NCI-H1436 treated with DMSO at 0.1 percent for 48 hours (cell line): ENCODE measurements around the gene TMEM219.
"Not testable (repeated sequence)": the region's sequence is repeated elsewhere in the genome, so short reads cannot be mapped to it uniquely, and the experiment has no call there.

Source experiments
- DNase-seq: peaks from one replicate; lab custom pipeline; 2025; lab: John Stamatoyannopoulos, UW

Gene TMEM219

GRCh38 chr16:29961479-29962343 lies at the start of gene TMEM219:
Gene TMEM219, plus strand, starts transcription at chr16:29962079. Its CDS starts 1,065 bp downstream, at chr16:29963144.
- peak; percentile 24 for DNase-seq

- no peak for DNase-seq
These were observed 49.8 kb upstream of the TMEM219 start for GRCh38 chr16:29912087-29912486.

DNA sequence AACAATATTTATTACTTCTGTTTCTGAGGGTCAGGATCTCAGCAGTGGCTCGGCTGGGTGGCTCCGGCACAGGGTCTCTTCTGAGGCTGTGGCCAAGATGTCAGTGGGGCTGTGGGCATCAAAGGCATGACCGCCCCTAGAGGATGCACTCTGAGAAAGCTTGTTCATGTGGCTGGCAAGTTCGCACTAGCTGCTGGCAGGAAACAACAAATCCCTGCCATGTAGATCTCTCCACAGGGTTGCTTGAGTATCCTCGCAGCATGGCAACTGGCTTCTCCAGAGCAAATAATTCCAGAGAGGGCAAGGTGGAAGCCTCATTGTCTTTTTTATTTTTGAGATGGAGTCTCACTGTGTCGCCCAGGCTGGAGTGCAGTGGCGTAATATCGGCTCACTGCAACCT lies 48.4 kb upstream of the TMEM219 start:
- no peak for DNase-seq

DNA sequence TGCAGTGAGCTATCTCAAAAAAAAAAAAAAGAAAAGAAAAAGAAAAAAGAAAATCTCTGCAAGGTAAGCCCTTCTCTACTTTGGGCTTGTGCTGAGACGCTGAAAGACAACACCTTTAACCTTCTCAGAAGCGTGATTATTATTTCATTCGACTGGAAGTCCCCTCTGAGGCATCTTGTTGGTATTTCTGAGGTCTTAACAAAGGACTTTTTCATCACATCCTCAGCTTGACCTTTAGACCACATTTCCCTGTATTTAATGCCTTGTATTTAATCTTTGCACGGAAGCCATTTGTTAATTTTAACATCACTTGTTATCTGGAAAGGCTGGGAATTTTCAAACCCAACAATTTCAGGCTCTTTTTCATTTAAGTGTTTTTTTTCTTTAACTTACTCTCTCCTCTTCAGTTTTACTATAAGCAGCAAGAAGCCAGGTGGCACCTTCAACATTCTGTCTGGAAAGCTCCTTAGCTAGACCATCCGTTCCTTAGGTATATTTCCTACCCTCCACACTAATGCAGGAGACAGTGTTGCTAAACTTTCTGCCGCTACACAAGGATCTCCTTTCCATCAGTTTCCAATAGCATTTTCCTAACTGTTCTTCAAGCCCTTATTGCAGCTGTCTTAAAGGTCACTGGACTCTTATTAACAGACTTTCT lies 46.2 kb upstream of the TMEM219 start:
- DNase-seq: no peak

DNA sequence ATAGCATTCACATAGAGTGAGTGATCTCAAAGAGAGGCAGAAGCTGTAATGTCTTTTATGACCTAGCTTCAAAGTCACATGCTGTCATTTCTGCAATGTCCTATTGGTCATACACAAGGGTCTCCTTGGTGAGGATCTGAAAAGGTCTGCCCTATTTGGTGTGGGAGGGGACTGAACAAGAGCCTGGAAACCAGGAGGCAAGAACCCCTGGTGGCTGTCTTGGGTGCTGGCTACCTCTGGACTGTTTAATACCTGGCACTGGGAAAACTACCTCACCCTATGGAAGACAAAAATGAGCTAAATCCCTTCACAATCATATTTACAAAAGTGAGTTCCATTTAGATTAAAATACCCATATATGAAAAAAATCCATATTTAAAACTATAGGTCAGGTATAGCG lies 44.9 kb upstream of the TMEM219 start:
- DNase-seq: no peak

GRCh38 chr16:29920288-29921033 lies 41.4 kb upstream of the TMEM219 start:
- no peak for DNase-seq

DNA sequence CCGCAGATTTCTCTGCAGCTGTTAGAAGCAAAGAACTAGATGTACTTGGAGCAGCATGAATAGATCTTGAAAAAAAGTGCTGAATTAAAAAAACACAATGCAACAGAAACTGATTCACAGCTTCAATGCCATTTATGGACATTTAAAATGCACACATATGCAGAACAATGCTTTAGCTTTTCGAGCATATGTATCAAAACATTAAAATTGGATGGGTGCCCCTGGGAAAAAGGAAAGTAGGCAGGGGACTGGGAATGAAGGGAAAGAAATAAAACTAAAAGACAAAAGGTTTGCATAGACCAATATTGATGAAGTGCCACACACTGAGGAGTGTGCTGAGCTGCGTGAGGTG lies 40.9 kb upstream of the TMEM219 start:
- no peak for DNase-seq

DNA sequence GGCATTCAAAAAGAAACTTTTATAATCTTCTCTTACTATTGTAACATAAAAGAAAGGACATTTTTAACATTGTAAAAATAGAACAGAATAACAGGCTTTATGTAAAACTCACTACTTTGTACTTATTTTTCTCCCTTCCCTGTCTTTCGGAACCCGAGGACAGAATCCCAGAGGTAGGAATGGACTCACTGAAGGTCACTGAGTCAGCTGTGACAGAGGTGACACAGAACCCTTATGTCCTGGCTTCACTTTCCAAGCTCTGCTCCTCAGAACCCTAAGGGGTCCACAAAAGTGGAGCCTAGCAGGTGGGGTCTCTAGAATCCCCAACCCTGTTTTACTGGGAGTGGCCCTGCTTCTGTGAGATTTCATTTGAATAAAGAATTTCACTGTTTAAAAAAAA lies 39.6 kb upstream of the TMEM219 start:
- no peak for DNase-seq

DNA sequence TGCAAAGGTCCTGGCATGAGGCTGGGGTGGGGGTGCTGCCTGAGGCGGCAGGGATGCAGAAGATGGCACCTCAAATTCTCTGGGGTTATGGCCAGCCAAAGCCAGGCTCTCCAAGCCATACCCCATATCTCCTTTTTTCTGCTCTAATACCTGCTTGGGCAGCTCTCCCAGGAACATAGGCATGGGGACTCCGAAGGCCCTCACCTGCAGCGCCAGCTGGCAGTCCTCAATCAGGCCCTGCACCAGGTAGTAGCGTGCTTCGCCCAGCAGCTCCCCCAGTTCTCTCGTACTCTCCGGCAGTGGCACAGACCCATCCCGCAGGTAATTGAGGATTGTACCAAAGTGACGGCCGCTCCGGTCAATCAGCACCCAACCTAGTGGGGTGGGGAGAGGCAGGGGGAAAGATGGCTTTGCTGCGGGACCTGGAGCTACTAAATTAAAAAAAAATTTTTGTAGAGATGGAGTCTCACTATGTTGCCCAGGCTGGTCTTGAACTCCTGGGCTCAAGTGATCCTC lies 38.8 kb upstream of the TMEM219 start:
- DNase-seq: no peak

DNA sequence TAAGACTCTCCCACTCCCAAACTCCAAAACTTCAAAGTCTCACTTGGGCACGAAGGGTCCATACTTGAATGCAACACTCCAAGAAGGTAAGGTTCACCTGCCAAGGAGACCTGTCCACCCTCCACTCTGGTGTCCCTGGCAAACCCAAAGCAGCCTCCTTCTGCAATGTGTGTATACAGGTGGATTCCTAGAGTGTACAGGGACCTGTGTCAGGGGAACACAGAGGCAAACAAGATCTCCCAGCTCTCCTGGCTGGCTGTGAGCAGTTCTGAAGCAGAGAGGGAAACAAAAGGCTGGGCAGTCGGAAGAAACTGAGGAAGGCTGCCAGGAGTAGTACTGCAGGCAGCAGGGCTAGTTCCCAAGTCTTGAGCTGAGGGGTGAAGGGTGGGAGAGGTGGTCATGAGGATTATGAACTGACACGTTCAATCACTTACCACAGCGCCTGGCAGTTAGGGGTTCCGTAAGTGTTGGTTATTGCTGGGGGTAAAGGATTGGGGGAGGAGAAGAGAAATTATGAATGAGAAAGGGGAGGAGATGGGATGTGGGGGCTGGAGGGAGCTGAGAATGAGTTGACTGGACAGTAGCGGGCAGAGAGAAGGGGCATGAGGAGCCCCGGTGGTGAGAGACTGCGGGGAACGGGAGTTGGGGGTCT lies 36.6 kb upstream of the TMEM219 start:
- no peak for DNase-seq

DNA sequence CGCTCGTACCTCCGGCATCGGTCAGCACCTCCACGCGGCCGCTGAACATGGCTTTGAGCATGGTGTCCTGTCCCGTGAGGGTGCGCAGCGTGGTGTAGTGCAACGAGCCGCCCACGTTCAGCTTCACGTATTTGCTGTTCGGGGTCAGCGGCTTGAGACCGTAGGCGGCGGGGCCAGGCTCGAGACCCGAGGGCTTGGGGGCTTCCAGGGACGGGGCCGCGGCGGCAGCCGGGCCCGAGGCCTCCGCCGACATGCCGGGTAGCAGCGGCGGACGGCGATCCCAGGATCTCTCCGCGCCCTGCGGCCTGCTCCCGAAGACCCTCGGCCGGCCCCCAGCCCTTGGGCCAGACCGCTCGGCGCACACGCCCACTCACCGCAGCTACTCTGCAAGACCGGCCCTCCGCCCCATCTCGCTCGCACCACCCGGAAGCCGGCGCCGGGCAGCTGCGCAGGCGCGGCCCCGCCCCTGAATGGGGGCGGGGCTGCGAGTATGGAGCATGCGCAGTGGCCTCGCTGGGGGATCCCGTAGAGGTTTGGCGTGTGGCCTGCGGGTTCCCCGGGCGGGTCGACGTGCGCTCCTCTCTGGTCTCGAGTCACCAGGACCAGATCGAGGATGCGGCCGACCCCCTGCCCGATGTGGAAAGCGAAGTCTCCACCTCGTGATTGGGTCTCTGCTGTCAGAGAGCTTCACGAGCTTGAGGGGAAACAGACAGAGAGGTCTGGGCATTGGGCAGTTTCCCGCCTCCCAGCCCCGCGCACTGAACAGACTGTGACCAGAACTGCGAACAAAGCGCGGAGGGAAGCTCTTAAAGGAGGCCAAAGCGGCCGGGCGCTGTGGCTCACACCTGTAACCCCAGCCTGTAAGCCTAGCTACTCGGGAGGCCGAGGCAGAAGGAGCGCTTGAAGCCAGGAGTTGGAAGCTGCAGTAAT lies 35.8 kb upstream of the TMEM219 start, which contains the start of gene KCTD13:
Gene KCTD13, minus strand, starts transcription at position 446 of the 930 bp plus-strand sequence. Its CDS starts 193 bp downstream, at position 253.
- DNase-seq: peak; percentile 15

DNA sequence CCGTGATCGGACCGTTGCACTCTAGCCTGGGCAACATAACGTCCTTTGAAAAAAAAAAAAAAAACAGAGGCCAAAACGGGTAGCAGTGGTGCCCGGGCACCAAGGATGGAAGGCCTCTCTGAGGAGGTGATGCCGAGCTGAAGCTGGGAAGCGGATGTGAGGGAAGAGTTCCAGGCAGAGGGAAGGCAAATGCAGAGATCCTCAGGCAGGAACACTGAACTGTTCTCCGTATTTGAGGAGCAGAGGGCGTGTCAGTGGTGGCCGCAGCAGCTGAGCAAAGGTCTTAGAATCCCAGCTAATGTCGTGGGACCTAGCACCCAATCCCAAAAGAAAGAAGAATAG lies 35.2 kb upstream of the TMEM219 start:
- DNase-seq: no peak

DNA sequence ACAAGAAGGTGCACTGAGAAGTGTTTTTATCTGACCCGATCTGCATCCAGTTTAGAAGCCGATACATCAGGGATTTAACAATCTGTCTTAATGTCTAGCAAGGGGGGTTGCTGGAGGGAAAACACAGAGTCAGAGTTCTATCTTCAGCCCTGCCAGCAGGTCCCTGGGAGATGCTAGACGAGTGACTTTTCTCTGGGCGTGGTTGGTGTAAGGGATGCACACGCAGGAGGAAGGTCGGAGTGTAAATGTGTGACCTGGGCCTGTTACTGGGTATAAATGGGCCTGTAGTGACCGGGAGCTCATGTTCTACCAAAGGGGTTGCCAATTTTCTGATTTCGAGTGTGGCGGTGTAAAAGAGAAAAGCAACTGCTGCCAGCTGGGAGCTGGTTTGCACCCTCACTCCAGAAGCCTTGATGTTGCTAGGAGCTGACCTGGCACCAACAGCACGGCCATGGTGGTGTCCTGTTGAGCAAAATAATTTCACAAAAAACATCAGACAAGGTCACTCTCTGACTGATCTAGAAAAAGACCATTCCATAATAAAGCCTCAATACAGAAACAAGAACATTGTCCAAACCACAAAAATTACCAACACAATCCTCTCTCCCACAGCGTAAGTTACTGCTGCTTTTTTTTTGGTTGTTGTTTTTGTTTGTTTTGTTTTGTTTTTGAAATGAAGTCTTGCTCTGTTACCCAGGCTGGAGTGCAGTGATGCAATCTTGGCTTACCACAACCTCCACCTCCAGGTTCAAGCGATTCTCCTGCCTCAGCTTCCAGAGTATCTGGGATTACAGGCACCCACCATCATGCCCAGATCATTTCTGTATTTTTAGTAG lies 34.6 kb upstream of the TMEM219 start:
- DNase-seq: no peak

GRCh38 chr16:29931750-29932149 lies 30.1 kb upstream of the TMEM219 start:
- DNase-seq: not testable (repeated sequence)

DNA sequence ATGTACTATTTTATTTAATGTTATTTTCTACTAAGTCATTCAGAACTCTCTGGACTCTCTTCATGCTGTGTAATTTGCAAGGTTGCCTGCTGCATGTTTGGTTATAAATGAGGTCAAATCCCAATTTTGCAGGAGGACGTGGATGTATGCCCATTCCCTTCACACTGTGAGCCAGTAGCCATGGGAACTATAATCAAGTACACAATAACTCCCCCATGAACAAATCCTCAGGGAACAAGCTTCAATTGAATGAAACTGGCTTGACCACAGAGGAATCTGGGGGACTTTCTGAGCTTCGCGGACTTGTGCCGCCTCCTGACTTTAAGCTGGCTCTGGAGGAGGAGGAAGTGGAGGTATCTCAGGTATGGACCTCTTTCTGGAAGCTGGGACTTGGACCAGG lies 21.2 kb upstream of the TMEM219 start:
- no peak for DNase-seq

GRCh38 chr16:29943846-29944799 lies 17.8 kb upstream of the TMEM219 start:
- DNase-seq: peak; percentile 38

GRCh38 chr16:29947897-29948296 lies 14.0 kb upstream of the TMEM219 start:
- no peak for DNase-seq

DNA sequence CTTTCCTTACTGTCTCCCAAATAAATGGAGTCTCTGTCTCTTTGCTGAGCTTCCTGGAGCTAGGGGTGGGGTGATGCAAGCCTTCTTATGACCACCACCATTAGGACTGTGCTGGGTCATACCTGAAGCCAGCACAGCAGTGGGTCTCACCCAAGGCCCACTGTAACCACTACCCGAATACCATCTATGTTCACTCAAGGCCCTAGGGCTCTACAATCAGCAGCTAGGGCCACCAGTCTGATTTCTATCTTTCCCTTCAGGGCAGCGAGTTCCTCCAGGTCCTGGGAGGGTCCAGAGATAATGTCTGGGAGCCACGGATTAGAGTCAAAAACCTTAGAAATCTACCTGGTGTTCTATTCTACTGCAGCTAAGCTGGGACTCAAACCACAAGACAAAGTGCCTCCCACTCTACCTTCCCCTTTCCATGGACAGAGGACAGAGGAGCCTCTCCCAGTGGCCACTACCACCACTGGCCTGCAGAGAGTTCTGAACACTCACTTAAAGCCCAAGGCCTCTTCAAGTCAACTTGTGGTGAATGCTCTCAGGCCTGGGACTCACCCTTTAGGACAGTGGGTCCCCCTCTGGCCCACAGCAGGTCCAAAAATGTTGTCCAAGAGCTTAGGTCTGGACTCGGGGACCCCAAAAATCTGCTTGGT lies 10.9 kb upstream of the TMEM219 start:
- DNase-seq: no peak
